HepG2 (cell line): ENCODE data around the gene FBXO24. TPM values are rescaled to one million over a fixed set of nuclear protein-coding genes. Genes with fewer than 3 reads are reported as not detected.

Experiments used
- ATAC-seq: fragments of 200-7000 bp; cut with Tn5 transposase; 3 replicates; pipeline ENCODE4 v1.9.1; 2020; ENCODE audit warnings: mild to moderate bottlenecking, moderate library complexity
- BruUV-seq: library from RNA; stranded (reverse); fragments of 400-500 nt; replicated peaks from 2 replicates; lab custom pipeline; 2021; lab: Mats Ljungman, UMichigan
- CTCF ChIA-PET: fragments of 300-600 bp; formaldehyde crosslinking; extraction: SDS; loops from one replicate; lab custom pipeline; 2021; ENCODE audit warnings: low total read pairs, inconsistent platforms, low intra/inter-chr PET ratio; lab: Yijun Ruan, JAX
- POLR2A ChIA-PET: fragments of 350-600 bp; sonication (Branson Sonifier 250); formaldehyde crosslinking; loops from one replicate; lab custom pipeline; 2020; ENCODE audit warnings: antibody characterized with exemption, inconsistent platforms; lab: Yijun Ruan, JAX
- DNase-seq: peaks from one replicate; pipeline ENCODE4 v3.0.0-alpha.2; 2015; ENCODE audit warnings: low spot score
- FAIRE-seq: peaks from 3 replicates; lab custom pipeline; 2011; peaks lifted over from hg19 to GRCh38; lab: Jason Lieb, UNC
- H2AFZ ChIP-seq: one replicate; pipeline ENCODE4 v1.6.1; 2011; ENCODE audit warnings: low read length, inconsistent platforms
- H3K27ac ChIP-seq: fragments of 300-600 bp; 3 replicates; pipeline ENCODE4 v1.8.0; 2011; ENCODE audit warnings: mixed run types, mild to moderate bottlenecking, mixed read lengths, low read length, inconsistent platforms; ENCODE audit not compliant: insufficient read depth; ENCODE audit errors: extremely low read length
- H3K27me3 ChIP-seq, 2 experiments: fragments of 200-600 bp in 1 of 2; 2 replicates in 1 of 2; 3 replicates in 1 of 2; pipeline versions ENCODE4 v1.6.0 to v1.8.0; 2011; ENCODE audit warnings: low read length in 2 of 2, mild to moderate bottlenecking in 2 of 2, moderate library complexity in 2 of 2, inconsistent platforms in 1 of 2; ENCODE audit not compliant: insufficient read depth in 2 of 2, control insufficient read depth in 1 of 2
- H3K36me3 ChIP-seq, 2 experiments: fragments of 200-600 bp in 1 of 2; replicated peaks in 1 of 2; 2 replicates in 1 of 2; 3 replicates in 1 of 2; pipeline versions ENCODE4 v1.5.1 to v1.8.0; 2011; ENCODE audit warnings: low read length in 2 of 2, inconsistent platforms in 1 of 2; ENCODE audit not compliant: insufficient read depth in 2 of 2, control insufficient read depth in 1 of 2
- H3K4me1 ChIP-seq: 2 replicates; pipeline ENCODE4 v1.5.1; 2012; ENCODE audit warnings: low read length, inconsistent platforms; ENCODE audit not compliant: insufficient read depth
- H3K4me2 ChIP-seq: 2 replicates; pipeline ENCODE4 v1.6.0; 2011; ENCODE audit warnings: low read depth, low read length, inconsistent platforms
- H3K4me3 ChIP-seq, 3 experiments: fragments of 200-600 bp in 1 of 3; sonication (generic), shearing (Covaris generic) in 1 of 3; replicated peaks in 1 of 3; 2 replicates each; pipeline ENCODE4 v1.5.1; 2011 to 2016; ENCODE audit warnings: low read length in 3 of 3, inconsistent platforms in 2 of 3, low read depth in 2 of 3, mild to moderate bottlenecking in 2 of 3, control low read depth in 1 of 3, mixed read lengths in 1 of 3; ENCODE audit not compliant: insufficient read depth in 1 of 3
- H3K79me2 ChIP-seq: one replicate; pipeline ENCODE4 v1.6.1; 2011; ENCODE audit warnings: low read length, inconsistent platforms; ENCODE audit not compliant: insufficient read depth
- H3K9ac ChIP-seq: 2 replicates; pipeline ENCODE4 v1.6.0; 2011; ENCODE audit warnings: mild to moderate bottlenecking, low read depth, low read length, inconsistent platforms; ENCODE audit not compliant: insufficient read depth
- H3K9me3 ChIP-seq: 2 replicates; pipeline ENCODE4 v1.5.1; 2012; ENCODE audit warnings: mild to moderate bottlenecking, low read length
- H4K20me1 ChIP-seq: 2 replicates; pipeline ENCODE4 v1.6.0; 2011; ENCODE audit warnings: inconsistent platforms, mild to moderate bottlenecking, low read length, moderate library complexity; ENCODE audit not compliant: insufficient read depth
- ASH2L ChIP-seq: fragments of 300-600, 200-600 bp; sonication (generic); IDR thresholded peaks from 2 replicates; pipeline ENCODE4 v1.7.0; 2017; ENCODE audit warnings: low read depth, mild to moderate bottlenecking, moderate library complexity, mixed read lengths, low read length; ENCODE audit not compliant: insufficient read length
- GATA4 ChIP-seq: sonication (generic); IDR thresholded peaks from 2 replicates; pipeline ENCODE4 v1.6.1; 2016; ENCODE audit warnings: antibody characterized with exemption, low read depth, borderline replicate concordance
- IKZF5 ChIP-seq: IDR thresholded peaks from 2 replicates; pipeline ENCODE4 v1.6.1; 2018; ENCODE audit warnings: missing genetic modification reagents, mild to moderate bottlenecking, missing compliant biosample characterization
- KLF15 ChIP-seq: sonication (generic); formaldehyde crosslinking; IDR thresholded peaks from 2 replicates; pipeline ENCODE4 v1.8.1; 2023; ENCODE audit warnings: borderline replicate concordance, mild to moderate bottlenecking, inconsistent platforms, missing genetic modification reagents, mixed read lengths
- MAZ ChIP-seq, 2 experiments: sonication (generic) in 1 of 2; formaldehyde crosslinking in 1 of 2; IDR thresholded peaks; 2 replicates each; pipeline versions ENCODE4 v1.5.0 to v1.6.1; 2012 to 2020; ENCODE audit warnings: low read depth in 2 of 2, mild to moderate bottlenecking in 2 of 2, borderline replicate concordance in 1 of 2, improper control_type of control experiment in 1 of 2, low read length in 1 of 2, missing genetic modification reagents in 1 of 2, moderate library complexity in 1 of 2
- MED8 ChIP-seq: sonication (generic); formaldehyde crosslinking; IDR thresholded peaks from 2 replicates; pipeline ENCODE4 v1.8.1; 2023; ENCODE audit warnings: mild to moderate bottlenecking, missing genetic modification reagents; ENCODE audit not compliant: insufficient replicate concordance
- MTA3 ChIP-seq: sonication (generic); formaldehyde crosslinking; IDR thresholded peaks from 2 replicates; pipeline ENCODE4 v1.4.0; 2020; ENCODE audit warnings: missing genetic modification reagents
- NFKBIZ ChIP-seq: IDR thresholded peaks from 2 replicates; pipeline ENCODE4 v1.6.1; 2018; ENCODE audit warnings: missing genetic modification reagents, missing compliant biosample characterization
- NR2F2 ChIP-seq: IDR thresholded peaks from 2 replicates; pipeline ENCODE4 v1.6.1; 2012; ENCODE audit warnings: low read depth, inconsistent platforms, borderline replicate concordance
- TBL1XR1 ChIP-seq: fragments of 150-350 bp; IDR thresholded peaks from 2 replicates; pipeline ENCODE4 v1.6.1; 2014; ENCODE audit warnings: borderline replicate concordance, low read length; ENCODE audit not compliant: partially characterized antibody
- TP53 ChIP-seq: sonication (generic); formaldehyde crosslinking; conservative IDR thresholded peaks from 2 replicates; pipeline ENCODE4 v1.4.0; 2020; ENCODE audit warnings: missing genetic modification reagents
- ZBED4 ChIP-seq: sonication (generic); formaldehyde crosslinking; IDR thresholded peaks from 2 replicates; pipeline ENCODE4 v1.4.0; 2020; ENCODE audit warnings: missing genetic modification reagents, borderline replicate concordance
- ZFP90 ChIP-seq: sonication (generic); formaldehyde crosslinking; IDR thresholded peaks from 2 replicates; pipeline ENCODE4 v1.8.0; 2022; ENCODE audit warnings: missing genetic modification reagents, mild to moderate bottlenecking, inconsistent platforms, borderline replicate concordance
- ZNF232 ChIP-seq: sonication (generic); formaldehyde crosslinking; IDR thresholded peaks from 2 replicates; pipeline ENCODE4 v1.4.0; 2020; ENCODE audit warnings: missing genetic modification reagents, borderline replicate concordance
- ZNF501 ChIP-seq: sonication (generic); formaldehyde crosslinking; IDR thresholded peaks from 2 replicates; pipeline ENCODE4 v1.5.1; 2020; ENCODE audit warnings: mild to moderate bottlenecking, moderate library complexity, missing genetic modification reagents
- ZNF570 ChIP-seq: sonication (generic); formaldehyde crosslinking; IDR thresholded peaks from 2 replicates; pipeline ENCODE4 v1.4.0; 2020; ENCODE audit warnings: mild to moderate bottlenecking, missing genetic modification reagents, borderline replicate concordance
- ZNF839 ChIP-seq: sonication (generic); formaldehyde crosslinking; IDR thresholded peaks from 2 replicates; pipeline ENCODE4 v1.4.0; 2020; ENCODE audit warnings: missing genetic modification reagents, mild to moderate bottlenecking, borderline replicate concordance
- WGBS: methylation state at CpG from one replicate; pipeline ENCODE4 v1.1.6; 2017; ENCODE audit warnings: low lambda C conversion rate; 5-methylcytosine and 5-hydroxymethylcytosine counted together
- in situ Hi-C: cut with HindIII; loops from 2 replicates; pipeline ENCODE4 v1.10.0; 2017; ENCODE audit warnings: low pct_unique_long_range_greater_than_20kb; ENCODE audit not compliant: extremely low pct_ligation_motif_present
- intact Hi-C: fragments of 100-400 bp; cut with micrococcal nuclease; formaldehyde crosslinking; loops from one replicate; pipeline ENCODE4 v1.10.0; 2022; ENCODE audit not compliant: unreplicated experiment
- polyA plus RNA-seq, 8 experiments: library from polyadenylated mRNA; depleted of rRNA in 3 of 8; stranded (reverse) in 7 of 8; unstranded in 1 of 8; fragments of >200 nt; fragmentation: Illumina TruSeq in 4 of 8; extraction: Trizol in 4 of 8; gene quantifications; 2 replicates each; pipeline versions ENCODE4 v1.2.1 to v1.2.3, GENCODE V29; 2011 to 2016; ENCODE audit warnings: low read depth in 4 of 8, missing spikeins in 1 of 8, mixed read lengths in 1 of 8; ENCODE audit not compliant: insufficient read depth in 1 of 8
- total RNA-seq, 5 experiments: library from RNA; depleted of rRNA; stranded (reverse); fragments of >200 nt; fragmentation: Illumina TruSeq; extraction: Trizol; gene quantifications; 2 replicates each; pipeline ENCODE4 v1.2.3, GENCODE V29; 2016; ENCODE audit warnings: low read depth in 1 of 5
- TF ChIP-seq, protein P1 (sequence below): sonication (generic); formaldehyde crosslinking; conservative IDR thresholded peaks from 2 replicates; pipeline ENCODE4 v1.4.0; 2020; ENCODE audit warnings: missing genetic modification reagents

Gene FBXO24
- total and polyA plus RNA-seq, 2 of the 13 experiments (the other 11 are each of a cell fraction or from before 2014, with no cell fraction given): 0.20 to 0.55 TPM

- H3K4me3 ChIP-seq: peak overlapping the region; percentile 40 to 67 (median 41); a peak in 5 of 6 replicates
- TF ChIP-seq NFKBIZ (CRISPR knock-in tag) (no peak), ZNF839 (CRISPR knock-in tag) (no peak), MAZ (IDR thresholded peaks at IDR 0.05; ENCODE audit: borderline replicate concordance, low read depth, low read length) (no peak), MAZ (CRISPR knock-in tag; IDR thresholded peaks at IDR 0.05; ENCODE audit: low read depth) (no peak), ZNF570 (no peak), TP53 (CRISPR knock-in tag) (0 out of 2 replicates have a peak, but pooled peaks have one; percentile 28), MTA3 (CRISPR knock-in tag) (no peak), KLF15 (CRISPR knock-in tag) (0 out of 2 replicates have a peak, but pooled peaks have one; percentile 9), GATA4 (no peak), ZBED4 (no peak), IKZF5 (CRISPR knock-in tag) (no peak), NR2F2 (no peak), ZFP90 (CRISPR knock-in tag) (0 out of 2 replicates have a peak, but pooled peaks have one; percentile 5), TBL1XR1 (no peak), ZNF501 (no peak), MED8 (peak; percentile 1), ZNF232 (CRISPR knock-in tag) (0 out of 2 replicates have a peak, but pooled peaks have one; percentile 44), ASH2L (no peak)
- TF ChIP-seq, protein P1, sequence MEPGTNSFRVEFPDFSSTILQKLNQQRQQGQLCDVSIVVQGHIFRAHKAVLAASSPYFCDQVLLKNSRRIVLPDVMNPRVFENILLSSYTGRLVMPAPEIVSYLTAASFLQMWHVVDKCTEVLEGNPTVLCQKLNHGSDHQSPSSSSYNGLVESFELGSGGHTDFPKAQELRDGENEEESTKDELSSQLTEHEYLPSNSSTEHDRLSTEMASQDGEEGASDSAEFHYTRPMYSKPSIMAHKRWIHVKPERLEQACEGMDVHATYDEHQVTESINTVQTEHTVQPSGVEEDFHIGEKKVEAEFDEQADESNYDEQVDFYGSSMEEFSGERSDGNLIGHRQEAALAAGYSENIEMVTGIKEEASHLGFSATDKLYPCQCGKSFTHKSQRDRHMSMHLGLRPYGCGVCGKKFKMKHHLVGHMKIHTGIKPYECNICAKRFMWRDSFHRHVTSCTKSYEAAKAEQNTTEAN: 0 out of 2 replicates have a peak, but pooled peaks have one; percentile 14
- in situ Hi-C loops (no loop called here), intact Hi-C loops (loop anchor here (2.0 kb wide), 1 partner anchor 36 kb away; no protein-coding TSS in a partner anchor)
- FAIRE-seq: no peak
- H2AFZ ChIP-seq: no peak overlapping the region
- H3K4me2 ChIP-seq: peak overlapping the region; percentile 98
- H3K4me1 ChIP-seq: peaks cover 55% of the 10 kb centered on the region
- H3K36me3 ChIP-seq: no peaks in the 10 kb centered on the region; a peak in 1 of 5 replicates
- H3K9ac ChIP-seq: peak overlapping the region; percentile 65
- H3K79me2 ChIP-seq: peaks cover 35% of the 10 kb centered on the region
- no peaks in the 10 kb centered on the region for H3K9me3 ChIP-seq
- peak overlapping the region; percentile 81 for H3K27ac ChIP-seq
- H3K27me3 ChIP-seq: no peaks in the 10 kb centered on the region; a peak in 1 of 5 replicates
- 10% methylated on average over 8 of the region's 8 CpGs for WGBS
- no peak for ATAC-seq
- BruUV-seq: TSS peak; percentile 99
- CTCF ChIA-PET: no interaction called here
- no peak for DNase-seq
- no peaks in the 10 kb centered on the region for H4K20me1 ChIP-seq
- POLR2A ChIA-PET: interaction anchor here (1.0 to 2.4 kb wide), 8 partner anchors 11 to 351 kb away, joined by 4 to 19 read pairs (median 6); partner anchors contain the start of genes FBXO24, LRCH4, MOSPD3 and TSC22D4
Measured at GRCh38 chr7:100538348-100538653, 47.8 kb upstream of the FBXO24 start.
